Left forelimb (tissue), 1 donor: ENCODE measurements around the gene RUSF1.
"Not testable (repeated sequence)": the region's sequence is repeated elsewhere in the genome, so short reads cannot be mapped to it uniquely, and the experiment has no call there.

ENCODE experiments used
- DNase-seq: peaks from one replicate; pipeline ENCODE4 v3.0.0-alpha.2; 2018; ENCODE audit warnings: low spot score

Gene RUSF1

DNA sequence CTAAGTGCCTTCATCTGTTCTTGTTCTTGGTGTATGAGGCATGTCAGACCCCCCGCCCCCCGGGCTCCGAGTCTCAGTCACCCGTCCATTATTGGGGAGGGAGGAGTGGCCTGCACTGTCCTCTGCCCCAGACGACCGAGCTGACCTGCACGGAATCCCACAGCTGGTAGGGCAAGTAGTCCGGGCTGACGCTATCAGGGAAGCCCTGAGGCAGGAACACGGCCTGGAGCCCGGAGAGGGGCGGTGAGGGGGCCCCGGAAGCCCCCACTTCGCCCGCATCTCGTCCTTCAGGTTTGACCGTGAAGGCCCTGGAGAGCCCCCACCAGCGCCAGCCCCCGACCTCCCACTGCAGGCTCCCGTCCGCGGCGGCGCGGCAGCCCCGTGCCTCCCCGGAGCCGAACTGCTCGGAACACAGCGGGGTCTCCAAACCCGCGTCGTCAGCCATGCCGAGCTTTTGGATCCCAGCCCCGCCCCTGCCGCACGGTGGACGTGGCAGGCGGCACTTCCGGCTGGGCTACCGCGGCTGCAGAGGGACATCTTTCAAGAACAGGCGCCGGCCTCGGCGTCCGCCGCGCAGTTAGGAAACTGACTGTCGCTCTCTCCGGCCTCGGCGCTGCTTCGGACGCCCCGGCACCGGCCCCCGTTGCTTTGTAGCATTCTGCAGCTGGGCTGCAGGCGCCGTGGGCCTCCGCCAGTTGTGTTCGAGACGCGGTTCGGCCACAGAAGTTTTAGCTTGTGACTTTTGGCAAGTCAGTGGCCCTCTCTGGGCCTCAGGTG lies at the start of gene RUSF1:
RUSF1 (minus strand) TSS at position 463 of the 777 bp plus-strand sequence; CDS start at position 445, 18 bp downstream.
- DNase-seq: peak; percentile 97

- DNase-seq: no peak
Measured at GRCh38 chr16:31542763-31543162, 34.6 kb upstream of the RUSF1 start.

- not testable (repeated sequence) for DNase-seq
Measured at GRCh38 chr16:31539762-31540161, 31.6 kb upstream of the RUSF1 start.

DNA sequence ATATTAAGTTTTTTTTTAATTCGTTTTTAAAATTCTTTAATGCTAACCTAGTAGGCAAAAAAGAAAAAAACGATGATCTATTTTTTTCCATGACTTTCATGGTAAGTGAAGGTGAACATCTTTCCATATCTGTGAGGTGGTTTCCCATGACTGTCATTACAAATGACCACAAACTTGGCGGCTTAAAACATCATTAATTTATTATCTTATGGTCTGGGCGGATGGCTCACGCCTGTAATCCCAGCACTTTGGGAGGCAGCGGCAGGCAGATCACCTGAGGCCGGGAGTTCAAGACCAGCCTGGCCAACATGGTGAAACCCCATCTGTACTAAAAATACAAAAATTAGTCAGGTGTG lies 30.0 kb upstream of the RUSF1 start:
- DNase-seq: not testable (repeated sequence)

DNA sequence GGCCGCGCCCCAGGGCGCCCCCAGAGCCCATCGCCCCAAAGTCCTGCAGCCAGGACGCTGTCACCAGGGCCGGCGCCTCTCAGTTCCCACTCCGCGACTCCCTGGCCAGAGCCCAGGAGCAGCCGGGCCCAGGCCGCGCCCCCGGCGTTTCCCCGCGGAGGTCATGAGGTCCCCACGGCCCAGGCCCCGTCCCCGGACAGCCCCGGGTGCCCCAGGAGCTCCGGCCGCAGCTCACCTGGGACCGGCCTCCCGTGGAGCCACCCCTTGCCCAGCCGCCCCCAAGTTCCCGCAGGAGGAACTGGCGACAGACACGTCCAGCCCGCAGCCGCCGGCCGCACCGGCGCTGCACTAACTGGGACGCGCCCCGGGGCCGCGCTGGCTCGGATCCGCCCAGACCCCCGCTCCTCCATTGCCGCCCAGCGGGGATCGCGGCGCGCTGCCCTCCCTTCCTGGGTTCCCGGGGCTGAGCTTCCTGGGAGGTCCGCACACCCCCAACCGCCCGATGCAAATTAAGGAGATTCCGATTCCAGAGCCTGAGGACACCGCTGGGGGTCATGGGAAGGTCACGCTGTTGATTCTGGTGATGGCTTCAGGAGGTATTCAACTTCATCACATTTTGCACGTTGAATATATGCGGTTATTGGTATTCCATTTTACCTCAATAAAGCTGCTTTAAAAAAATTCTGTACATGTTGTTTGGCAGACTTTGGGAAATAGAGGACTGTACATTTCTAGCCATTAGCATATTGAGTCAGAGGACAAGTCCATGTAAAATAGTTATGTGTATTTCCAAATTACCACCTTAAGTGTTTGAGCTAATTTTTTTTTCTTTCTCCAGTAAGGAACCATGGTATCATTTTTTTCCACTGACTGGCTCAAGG lies 29.4 kb upstream of the RUSF1 start:
- DNase-seq: no peak

GRCh38 chr16:31536804-31537361 lies 28.7 kb upstream of the RUSF1 start:
- DNase-seq: no peak

GRCh38 chr16:31535737-31536136 lies 27.5 kb upstream of the RUSF1 start:
- no peak for DNase-seq

- DNase-seq: no peak
Measured at GRCh38 chr16:31532896-31533295, 24.7 kb upstream of the RUSF1 start.

DNA sequence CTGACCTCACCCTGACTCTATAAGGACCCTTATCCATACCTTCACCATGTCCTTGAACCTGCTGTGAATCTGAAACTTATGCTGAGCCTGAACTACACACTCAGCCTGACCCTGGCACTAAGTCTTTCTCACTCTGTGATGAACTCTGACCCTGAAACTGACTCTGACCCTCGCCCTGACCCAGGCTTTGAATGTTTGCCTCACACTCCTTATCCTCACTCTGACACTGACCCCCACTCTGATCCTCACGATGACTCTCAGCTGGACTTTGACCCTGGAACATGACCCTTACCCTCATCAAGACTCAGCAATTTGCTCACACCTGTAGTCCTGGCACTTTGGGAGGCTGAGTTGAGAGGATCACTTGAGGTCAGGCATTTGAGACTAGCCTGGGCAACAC lies 23.9 kb upstream of the RUSF1 start:
- no peak for DNase-seq

GRCh38 chr16:31531096-31531495 lies 22.9 kb upstream of the RUSF1 start:
- DNase-seq: no peak

- DNase-seq: no peak
Measured at GRCh38 chr16:31530405-31530804, 22.2 kb upstream of the RUSF1 start.

- DNase-seq: no peak
Measured at GRCh38 chr16:31529937-31530312, 21.7 kb upstream of the RUSF1 start.

DNA sequence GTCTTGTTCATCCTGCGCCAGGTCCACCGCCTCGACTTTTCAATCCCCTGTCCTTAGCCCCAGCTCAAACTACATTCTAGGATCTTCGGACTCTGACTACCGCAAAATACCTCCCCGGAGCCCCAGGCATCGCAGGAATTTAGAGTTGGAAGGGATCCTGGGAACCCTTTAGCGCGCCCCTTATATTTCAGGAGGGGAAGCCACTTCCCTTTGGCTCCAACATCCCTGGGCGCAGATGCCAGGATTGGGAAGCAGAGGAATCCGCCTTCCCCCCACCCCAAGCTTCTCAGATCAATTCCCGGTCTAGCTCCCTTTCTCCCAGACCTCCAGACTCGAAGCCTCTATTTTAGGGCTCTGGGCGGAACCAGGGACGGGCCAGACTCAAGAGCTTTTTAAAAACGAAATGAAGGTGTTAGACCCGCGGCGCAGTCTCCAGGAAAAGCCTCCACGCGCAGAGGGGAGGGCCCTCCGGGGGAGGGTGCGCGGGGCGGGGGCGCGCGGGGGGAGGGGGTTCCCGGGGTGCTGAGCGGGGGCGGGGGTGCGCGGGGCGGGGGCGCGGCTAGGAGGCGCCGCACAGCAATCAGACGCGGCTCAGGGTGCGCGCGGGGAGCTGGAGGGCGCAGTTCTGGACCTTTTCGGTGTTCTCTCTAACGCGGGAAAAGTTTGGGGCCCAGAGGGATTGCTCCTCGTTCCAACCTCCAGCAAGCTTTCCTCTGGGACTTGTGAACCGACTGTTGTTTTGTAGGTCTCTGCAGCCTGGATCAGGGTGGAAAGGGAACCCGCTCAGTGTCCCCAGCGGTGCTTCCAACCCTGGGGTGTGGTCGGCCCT lies 21.1 kb upstream of the RUSF1 start:
- no peak for DNase-seq

GRCh38 chr16:31528523-31529107 lies 20.4 kb upstream of the RUSF1 start:
- no peak for DNase-seq

GRCh38 chr16:31527734-31528274 lies 19.6 kb upstream of the RUSF1 start, which contains the start of gene AHSP:
Gene AHSP, plus strand, starts transcription at chr16:31527900. Its CDS starts 240 bp downstream, at chr16:31528140.
- DNase-seq: no peak

DNA sequence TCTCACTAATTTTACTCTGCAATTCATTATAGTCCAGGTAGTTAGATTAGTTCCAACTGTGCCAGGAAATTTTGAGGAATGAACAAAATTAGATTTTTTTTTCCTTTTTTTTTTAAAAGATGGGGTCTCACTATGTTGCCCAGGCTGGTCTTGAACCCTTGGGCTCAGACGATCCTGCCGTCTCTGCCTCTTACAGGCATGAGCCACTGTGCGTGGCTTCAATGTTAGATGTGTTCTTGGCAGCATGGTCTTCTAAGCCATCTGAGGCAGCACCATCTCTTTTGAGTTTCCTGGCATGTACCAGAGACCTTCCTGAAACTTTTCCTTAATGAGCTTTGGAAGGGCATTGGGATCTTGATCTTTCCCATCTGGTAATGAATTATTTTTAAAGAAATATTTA lies 16.9 kb upstream of the RUSF1 start:
- no peak for DNase-seq

DNA sequence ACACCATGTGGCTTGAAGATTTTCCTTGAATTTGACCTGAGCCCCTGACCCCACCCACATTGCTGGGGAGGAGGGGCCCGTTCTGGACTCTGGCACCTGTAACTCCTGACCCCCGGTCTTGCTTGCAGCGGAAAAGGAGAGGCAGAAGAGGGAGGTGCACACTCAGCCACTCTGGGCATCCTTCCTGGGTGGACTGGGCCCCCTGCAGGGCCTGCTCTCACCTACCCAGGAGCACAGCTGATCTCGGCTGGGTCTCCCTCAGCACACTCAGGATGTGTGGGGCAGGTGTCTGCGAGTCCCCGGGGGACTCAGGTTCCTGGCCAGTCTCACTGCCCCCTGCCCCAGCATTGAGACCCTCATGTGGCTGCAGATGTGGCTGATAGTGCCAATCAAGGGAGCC lies 15.6 kb upstream of the RUSF1 start:
- not testable (repeated sequence) for DNase-seq

DNA sequence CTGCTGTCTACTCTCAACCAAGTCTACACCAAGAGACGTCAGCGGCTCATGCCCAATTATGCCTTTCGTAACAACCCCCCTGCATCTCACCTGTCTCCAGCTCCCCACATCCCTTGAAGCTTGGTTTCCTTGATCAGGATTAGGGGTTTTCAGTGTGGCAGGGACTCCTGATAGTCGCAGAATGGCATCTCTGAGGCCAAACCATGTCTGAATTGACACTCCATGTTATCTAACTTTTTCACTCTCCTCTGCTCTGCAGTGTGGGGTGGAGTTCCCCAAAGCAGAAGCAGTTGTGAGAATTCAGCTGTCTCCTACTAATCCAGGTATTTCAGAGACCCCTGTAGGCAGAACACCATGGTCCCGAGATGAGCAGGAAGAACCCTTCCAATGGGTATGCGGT lies 13.9 kb upstream of the RUSF1 start:
- no peak for DNase-seq

DNA sequence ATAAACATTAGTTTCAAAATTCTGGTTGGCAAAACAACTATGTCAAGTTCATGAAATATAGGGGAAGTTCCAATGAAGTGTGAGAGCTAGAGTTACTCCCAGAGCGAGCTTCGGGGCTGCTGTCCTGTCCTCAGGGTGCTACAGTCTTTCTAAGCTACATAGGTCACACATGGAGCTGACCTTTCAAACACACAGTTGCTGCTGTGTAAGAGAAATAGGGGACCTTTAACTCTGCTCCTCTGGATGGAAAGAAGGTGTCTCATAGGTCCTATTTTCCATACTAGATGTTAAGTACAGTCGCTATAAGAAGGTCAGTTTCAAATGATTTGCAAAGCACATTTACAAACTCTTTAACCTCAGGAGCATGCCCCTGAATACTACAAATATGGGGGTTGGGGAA lies 13.2 kb upstream of the RUSF1 start:
- no peak for DNase-seq

- no peak for DNase-seq
Measured at GRCh38 chr16:31519759-31520431, 11.7 kb upstream of the RUSF1 start.
